ENCODE data around the gene STX12.

The STX12 gene

GRCh38 chr1:27725374-27726172, 47.4 kb upstream of the STX12 start, which contains the start of gene FAM76A (continued):
- TF ChIP-seq REPIN1 (tag by site-specific recombination; IDR thresholded peaks at IDR 0.05; ENCODE audit: low read depth) (no peak), GLIS2 (tag by site-specific recombination; IDR thresholded peaks at IDR 0.05) (peak; percentile 97), SETDB1 (IDR thresholded peaks at IDR 0.05; ENCODE audit: insufficient read length, low read length) (peak; percentile 64), ZNF621 (tag by site-specific recombination; IDR thresholded peaks at IDR 0.05) (no peak), ZNF341 (tag by site-specific recombination; IDR thresholded peaks at IDR 0.05; ENCODE audit: low read depth) (peak; percentile 97), ZNF596 (tag by site-specific recombination; IDR thresholded peaks at IDR 0.05) (no peak), RBAK (tag by site-specific recombination; IDR thresholded peaks at IDR 0.05) (no peak), ZNF580 (tag by site-specific recombination; IDR thresholded peaks at IDR 0.05) (no peak)
- TF ChIP-seq, protein P1, sequence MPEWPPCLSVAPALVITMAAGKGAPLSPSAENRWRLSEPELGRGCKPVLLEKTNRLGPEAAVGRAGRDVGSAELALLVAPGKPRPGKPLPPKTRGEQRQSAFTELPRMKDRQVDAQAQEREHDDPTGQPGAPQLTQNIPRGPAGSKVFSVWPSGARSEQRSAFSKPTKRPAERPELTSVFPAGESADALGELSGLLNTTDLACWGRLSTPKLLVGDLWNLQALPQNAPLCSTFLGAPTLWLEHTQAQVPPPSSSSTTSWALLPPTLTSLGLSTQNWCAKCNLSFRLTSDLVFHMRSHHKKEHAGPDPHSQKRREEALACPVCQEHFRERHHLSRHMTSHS (tag by site-specific recombination; IDR thresholded peaks at IDR 0.05): no peak

DNA sequence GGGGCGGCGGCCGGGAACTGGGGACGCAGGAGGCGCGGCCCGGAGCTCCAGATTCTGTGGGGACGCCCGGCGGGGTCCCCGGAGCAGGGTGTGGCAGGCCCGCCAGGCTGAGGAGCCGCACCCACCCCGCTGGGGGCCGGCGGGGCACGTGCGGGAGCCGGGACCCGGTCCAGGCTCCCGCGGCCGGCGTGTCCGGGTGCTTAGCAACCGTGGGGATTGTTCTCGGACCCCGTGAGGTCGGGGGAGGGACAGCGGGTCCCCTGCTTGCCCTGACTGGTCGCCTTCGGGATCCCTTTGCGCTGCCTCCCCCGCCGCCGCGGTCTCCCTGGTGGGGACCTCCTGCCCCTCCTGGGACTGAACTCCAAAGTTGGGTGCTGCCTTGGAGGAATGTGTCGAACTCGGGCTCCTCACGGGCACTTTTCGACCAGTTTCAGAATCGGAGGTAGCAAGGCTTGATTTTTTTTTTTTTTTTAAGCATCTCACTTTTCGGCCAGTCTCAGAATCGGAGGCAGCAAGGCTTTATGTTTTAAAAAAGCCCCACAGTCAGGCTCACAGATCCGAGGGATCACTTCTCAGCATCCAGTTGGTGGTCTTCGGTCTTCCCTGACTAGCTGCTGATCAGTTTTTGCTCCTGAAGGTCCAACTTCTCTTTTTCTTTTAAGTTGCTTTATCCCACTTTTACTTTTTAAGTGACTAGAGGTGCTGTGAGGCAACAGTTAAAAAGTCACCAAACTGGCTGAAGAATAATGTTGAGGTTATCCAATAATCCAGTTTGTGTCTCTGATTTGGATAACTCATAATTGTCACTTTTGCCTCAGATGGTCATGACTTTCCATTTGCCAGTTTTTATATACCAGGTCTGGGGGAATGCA, 46.6 kb upstream of the STX12 start:
- Histone ChIP-seq H3K27ac (ENCODE audit: extremely low read depth, low read depth, low read length) (peak overlapping the region; percentile 77), H3K4me3 (ENCODE audit: low read depth, low read length) (peak overlapping the region; percentile 73), H3K36me3 (ENCODE audit: control insufficient read depth in 2 of 2, insufficient read depth in 1 of 2, low read length in 2 of 2) (peaks cover 11% of the 10 kb centered on the region in 2 experiments; a peak in 2 of 3 replicates), H3K9me3 (ENCODE audit: control insufficient read depth, insufficient read depth, low read depth, low read length) (no peaks in the 10 kb centered on the region), H3K4me1 (ENCODE audit: control insufficient read depth, insufficient read depth, low read length) (peaks cover 7% of the 10 kb centered on the region)
- CTCF ChIA-PET: interaction anchor here (0.6 to 2.1 kb wide), 14 partner anchors 25 to 186 kb away, joined by 3 to 20 read pairs (median 4); partner anchors contain the start of gene STX12
- POLR2A ChIA-PET: interaction anchor here (0.5 to 1.8 kb wide), 14 partner anchors 9 to 855 kb away, joined by 3 to 73 read pairs (median 4); partner anchors contain the start of genes AHDC1, IFI6, PPP1R8 and STX12
- TF ChIP-seq ZFP37 (tag by site-specific recombination; IDR thresholded peaks at IDR 0.05): no peak
- peak; percentile 75 for TF ChIP-seq PRDM1 (tag by site-specific recombination; IDR thresholded peaks at IDR 0.05)
- no peak for TF ChIP-seq ZNF510 (tag by site-specific recombination; IDR thresholded peaks at IDR 0.05; ENCODE audit: insufficient replicate concordance)
- TF ChIP-seq ZNF529 (tag by site-specific recombination; IDR thresholded peaks at IDR 0.05; ENCODE audit: insufficient replicate concordance): no peak
- no peak for TF ChIP-seq ZNF830 (tag by site-specific recombination; IDR thresholded peaks at IDR 0.05; ENCODE audit: low read depth)
- TF ChIP-seq ZNF600 (tag by site-specific recombination; IDR thresholded peaks at IDR 0.05): 0 out of 2 replicates have a peak, but pooled peaks have one; percentile 39
- TF ChIP-seq, protein P2, sequence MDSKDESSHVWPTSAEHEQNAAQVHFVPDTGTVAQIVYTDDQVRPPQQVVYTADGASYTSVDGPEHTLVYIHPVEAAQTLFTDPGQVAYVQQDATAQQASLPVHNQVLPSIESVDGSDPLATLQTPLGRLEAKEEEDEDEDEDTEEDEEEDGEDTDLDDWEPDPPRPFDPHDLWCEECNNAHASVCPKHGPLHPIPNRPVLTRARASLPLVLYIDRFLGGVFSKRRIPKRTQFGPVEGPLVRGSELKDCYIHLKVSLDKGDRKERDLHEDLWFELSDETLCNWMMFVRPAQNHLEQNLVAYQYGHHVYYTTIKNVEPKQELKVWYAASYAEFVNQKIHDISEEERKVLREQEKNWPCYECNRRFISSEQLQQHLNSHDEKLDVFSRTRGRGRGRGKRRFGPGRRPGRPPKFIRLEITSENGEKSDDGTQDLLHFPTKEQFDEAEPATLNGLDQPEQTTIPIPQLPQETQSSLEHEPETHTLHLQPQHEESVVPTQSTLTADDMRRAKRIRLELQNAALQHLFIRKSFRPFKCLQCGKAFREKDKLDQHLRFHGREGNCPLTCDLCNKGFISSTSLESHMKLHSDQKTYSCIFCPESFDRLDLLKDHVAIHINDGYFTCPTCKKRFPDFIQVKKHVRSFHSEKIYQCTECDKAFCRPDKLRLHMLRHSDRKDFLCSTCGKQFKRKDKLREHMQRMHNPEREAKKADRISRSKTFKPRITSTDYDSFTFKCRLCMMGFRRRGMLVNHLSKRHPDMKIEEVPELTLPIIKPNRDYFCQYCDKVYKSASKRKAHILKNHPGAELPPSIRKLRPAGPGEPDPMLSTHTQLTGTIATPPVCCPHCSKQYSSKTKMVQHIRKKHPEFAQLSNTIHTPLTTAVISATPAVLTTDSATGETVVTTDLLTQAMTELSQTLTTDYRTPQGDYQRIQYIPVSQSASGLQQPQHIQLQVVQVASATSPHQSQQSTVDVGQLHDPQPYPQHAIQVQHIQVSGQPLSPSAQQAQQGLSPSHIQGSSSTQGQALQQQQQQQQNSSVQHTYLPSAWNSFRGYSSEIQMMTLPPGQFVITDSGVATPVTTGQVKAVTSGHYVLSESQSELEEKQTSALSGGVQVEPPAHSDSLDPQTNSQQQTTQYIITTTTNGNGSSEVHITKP (tag by site-specific recombination; IDR thresholded peaks at IDR 0.05): peak; percentile 95
- no peak for TF ChIP-seq ZNF138 (tag by site-specific recombination; IDR thresholded peaks at IDR 0.05; ENCODE audit: borderline replicate concordance)
- no peak for TF ChIP-seq ZNF785 (tag by site-specific recombination; IDR thresholded peaks at IDR 0.05)
- TF ChIP-seq KLF9 (tag by site-specific recombination; IDR thresholded peaks at IDR 0.05; ENCODE audit: low read depth): peak; percentile 81
- peak; percentile 69 for TF ChIP-seq ZFP69B (tag by site-specific recombination; IDR thresholded peaks at IDR 0.05)
- TF ChIP-seq GLIS2 (tag by site-specific recombination; IDR thresholded peaks at IDR 0.05): peak; percentile 99
- TF ChIP-seq ZNF514 (tag by site-specific recombination; IDR thresholded peaks at IDR 0.05): no peak
- TF ChIP-seq ZBTB17 (tag by site-specific recombination; IDR thresholded peaks at IDR 0.05): peak; percentile 76
- TF ChIP-seq ZBTB10 (tag by site-specific recombination; IDR thresholded peaks at IDR 0.05): no peak
- TF ChIP-seq ZNF76 (tag by site-specific recombination; IDR thresholded peaks at IDR 0.05; ENCODE audit: borderline replicate concordance, low read depth): no peak
- 0 out of 2 replicates have a peak, but pooled peaks have one; percentile 27 for TF ChIP-seq ZNF664 (tag by site-specific recombination; IDR thresholded peaks at IDR 0.05)
- TF ChIP-seq ZNF561 (tag by site-specific recombination; IDR thresholded peaks at IDR 0.05; ENCODE audit: borderline replicate concordance): 0 out of 2 replicates have a peak, but pooled peaks have one; percentile 44

Measured in HEK293 (cell line).